Measurements from ENCODE around the gene WAS.

Gene WAS

DNA sequence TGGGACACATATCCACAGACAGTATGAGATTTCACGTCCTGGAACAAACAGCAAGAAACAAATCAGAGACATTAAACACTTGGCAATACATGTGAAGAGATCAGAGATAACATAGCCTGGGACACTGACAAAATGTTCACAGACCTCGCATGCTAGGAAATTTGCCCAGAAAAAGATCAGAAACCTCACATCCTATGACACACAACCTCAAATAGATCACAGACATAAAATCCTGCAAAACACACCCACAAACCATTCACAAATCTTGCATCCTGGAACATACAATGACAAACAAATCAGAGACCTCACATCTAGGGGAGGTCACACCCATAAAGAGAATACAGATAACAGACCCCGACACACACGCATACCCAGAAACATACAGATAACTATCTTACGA lies 31.0 kb downstream of the WAS start:
- POLR2A ChIA-PET: interaction anchor here (2.9 kb wide), 1 partner anchor 22 kb away, joined by 6 read pairs; no protein-coding TSS in a partner anchor
- CTCF ChIA-PET: no interaction called here
- TF ChIP-seq BHLHE40 (IDR thresholded peaks at IDR 0.05; ENCODE audit: borderline replicate concordance) (no peak), ARNT (IDR thresholded peaks at IDR 0.05) (no peak), LEF1 (IDR thresholded peaks at IDR 0.05; ENCODE audit: borderline replicate concordance) (no peak), SUZ12 (IDR thresholded peaks at IDR 0.05) (no peak), ELF4 (IDR thresholded peaks at IDR 0.05) (no peak), CTBP1 (IDR thresholded peaks at IDR 0.05; ENCODE audit: borderline replicate concordance) (no peak), ZNF384 (IDR thresholded peaks at IDR 0.05) (no peak), FOXA1 (IDR thresholded peaks at IDR 0.05) (no peak), NFRKB (IDR thresholded peaks at IDR 0.05) (no peak), FOXM1 (IDR thresholded peaks at IDR 0.05; ENCODE audit: borderline replicate concordance) (no peak), SP1 (IDR thresholded peaks at IDR 0.05) (no peak), L3MBTL2 (conservative IDR thresholded peaks at IDR 0.05) (no peak), HDGF (IDR thresholded peaks at IDR 0.05; ENCODE audit: borderline replicate concordance) (no peak)
- TF ChIP-seq, protein P1, sequence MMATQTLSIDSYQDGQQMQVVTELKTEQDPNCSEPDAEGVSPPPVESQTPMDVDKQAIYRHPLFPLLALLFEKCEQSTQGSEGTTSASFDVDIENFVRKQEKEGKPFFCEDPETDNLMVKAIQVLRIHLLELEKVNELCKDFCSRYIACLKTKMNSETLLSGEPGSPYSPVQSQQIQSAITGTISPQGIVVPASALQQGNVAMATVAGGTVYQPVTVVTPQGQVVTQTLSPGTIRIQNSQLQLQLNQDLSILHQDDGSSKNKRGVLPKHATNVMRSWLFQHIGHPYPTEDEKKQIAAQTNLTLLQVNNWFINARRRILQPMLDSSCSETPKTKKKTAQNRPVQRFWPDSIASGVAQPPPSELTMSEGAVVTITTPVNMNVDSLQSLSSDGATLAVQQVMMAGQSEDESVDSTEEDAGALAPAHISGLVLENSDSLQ (IDR thresholded peaks at IDR 0.05): no peak
- no peak for DNase-seq (ENCODE audit: extremely low spot score)

DNA sequence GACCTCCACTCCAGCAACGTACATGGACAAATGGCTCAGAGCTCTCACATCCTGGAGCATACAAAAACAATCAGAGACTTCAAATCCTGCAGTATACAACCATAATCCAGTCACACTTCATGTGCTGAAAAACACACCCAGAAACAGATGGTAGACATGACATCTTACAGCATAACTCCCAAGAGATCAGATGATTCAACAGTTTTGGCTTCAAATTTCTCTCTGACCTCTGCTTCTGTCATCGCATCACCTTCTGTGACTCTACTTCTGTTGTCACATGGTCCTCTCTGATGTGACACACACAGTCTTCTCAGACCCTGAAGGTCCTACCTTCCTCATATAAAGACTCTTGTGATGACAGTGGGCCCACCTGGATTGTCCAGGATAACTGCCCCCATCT lies 31.5 kb downstream of the WAS start:
- TF ChIP-seq LEF1 (IDR thresholded peaks at IDR 0.05; ENCODE audit: borderline replicate concordance): no peak
- no peak for TF ChIP-seq CTBP1 (IDR thresholded peaks at IDR 0.05; ENCODE audit: borderline replicate concordance)
- no peak for TF ChIP-seq HDGF (IDR thresholded peaks at IDR 0.05; ENCODE audit: borderline replicate concordance)
- TF ChIP-seq ZNF384 (IDR thresholded peaks at IDR 0.05): no peak
- TF ChIP-seq ARNT (IDR thresholded peaks at IDR 0.05): no peak
- TF ChIP-seq ELF4 (IDR thresholded peaks at IDR 0.05): no peak
- TF ChIP-seq FOXM1 (IDR thresholded peaks at IDR 0.05; ENCODE audit: borderline replicate concordance): no peak
- TF ChIP-seq FOXA1 (IDR thresholded peaks at IDR 0.05): no peak
- no peak for TF ChIP-seq NFRKB (IDR thresholded peaks at IDR 0.05)
- no peak for TF ChIP-seq SUZ12 (IDR thresholded peaks at IDR 0.05)
- no peak for TF ChIP-seq BHLHE40 (IDR thresholded peaks at IDR 0.05; ENCODE audit: borderline replicate concordance)
- TF ChIP-seq L3MBTL2 (conservative IDR thresholded peaks at IDR 0.05): no peak
- TF ChIP-seq, protein P1 (IDR thresholded peaks at IDR 0.05): no peak
- no peak for DNase-seq (ENCODE audit: extremely low spot score)
- POLR2A ChIA-PET: interaction anchor here (2.9 kb wide), 1 partner anchor 22 kb away, joined by 6 read pairs; no protein-coding TSS in a partner anchor
- CTCF ChIA-PET: no interaction called here

DNA sequence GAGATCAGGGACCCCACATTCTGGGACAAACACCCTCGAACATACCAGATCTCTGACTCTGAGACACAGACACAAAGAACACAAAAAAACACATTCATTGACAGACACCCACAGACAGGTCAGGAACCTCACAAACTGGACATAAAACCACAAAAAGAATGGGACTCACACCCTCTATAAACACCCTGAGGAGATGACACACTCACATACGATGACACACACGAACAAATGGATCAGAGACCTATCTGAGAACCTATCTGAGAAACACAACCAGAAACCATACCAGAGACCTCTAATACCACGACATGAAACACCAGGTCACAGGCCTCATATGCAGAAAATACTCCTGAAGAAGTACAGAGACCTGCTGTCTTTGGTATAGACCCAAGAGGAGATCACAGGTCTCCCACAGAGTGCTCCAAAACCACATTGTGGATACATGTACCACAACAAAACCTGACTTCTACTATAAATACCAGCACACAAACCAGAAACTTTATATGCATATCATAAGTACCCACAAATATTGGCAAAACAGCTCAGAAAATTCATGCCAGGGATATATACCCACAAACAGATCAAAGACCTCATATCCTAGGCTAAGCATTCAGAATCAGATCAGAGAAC lies 32.4 kb downstream of the WAS start:
- CTCF ChIA-PET: no interaction called here
- no peak for TF ChIP-seq SUZ12 (IDR thresholded peaks at IDR 0.05)
- no peak for TF ChIP-seq SP1 (IDR thresholded peaks at IDR 0.05)
- no peak for TF ChIP-seq CTBP1 (IDR thresholded peaks at IDR 0.05; ENCODE audit: borderline replicate concordance)
- TF ChIP-seq TARDBP (IDR thresholded peaks at IDR 0.05): no peak
- no peak for TF ChIP-seq FOXM1 (IDR thresholded peaks at IDR 0.05; ENCODE audit: borderline replicate concordance)
- no peak for TF ChIP-seq FOXK2 (IDR thresholded peaks at IDR 0.05)
- no peak for TF ChIP-seq L3MBTL2 (conservative IDR thresholded peaks at IDR 0.05)
- no peak for TF ChIP-seq FOXA1 (IDR thresholded peaks at IDR 0.05)
- TF ChIP-seq ZNF384 (IDR thresholded peaks at IDR 0.05): no peak
- no peak for TF ChIP-seq HDGF (IDR thresholded peaks at IDR 0.05; ENCODE audit: borderline replicate concordance)
- TF ChIP-seq NFRKB (IDR thresholded peaks at IDR 0.05): no peak
- no peak for TF ChIP-seq BHLHE40 (IDR thresholded peaks at IDR 0.05; ENCODE audit: borderline replicate concordance)
- TF ChIP-seq ARNT (IDR thresholded peaks at IDR 0.05): no peak
- TF ChIP-seq ELF4 (IDR thresholded peaks at IDR 0.05): no peak
- TF ChIP-seq, protein P1 (IDR thresholded peaks at IDR 0.05): no peak
- POLR2A ChIA-PET: no interaction called here
- DNase-seq (ENCODE audit: extremely low spot score): no peak

DNA sequence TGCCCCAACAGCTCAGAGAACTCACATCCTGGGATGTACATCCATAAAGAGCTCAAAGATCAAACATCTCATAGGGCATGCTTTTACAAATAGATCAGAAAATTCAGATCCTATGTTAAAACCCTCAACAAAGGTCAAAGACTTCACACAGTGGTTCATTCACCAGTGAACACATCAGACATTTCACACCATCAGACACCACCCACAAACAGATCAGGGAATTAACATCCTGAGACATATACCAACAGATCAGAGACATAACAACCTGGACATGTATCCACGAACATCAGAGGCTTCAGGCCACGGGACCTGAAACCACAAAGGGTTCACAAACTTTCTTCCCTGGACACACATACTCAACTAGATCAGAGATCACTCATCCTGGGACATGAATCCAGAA lies 36.4 kb downstream of the WAS start:
- ChIA-PET POLR2A (interaction anchor here (1.6 kb wide), 1 partner anchor 17 kb away, joined by 7 read pairs; no protein-coding TSS in a partner anchor), CTCF (no interaction called here)
- no peak for TF ChIP-seq CTBP1 (IDR thresholded peaks at IDR 0.05; ENCODE audit: borderline replicate concordance)
- TF ChIP-seq ARNT (IDR thresholded peaks at IDR 0.05): no peak
- TF ChIP-seq LEF1 (IDR thresholded peaks at IDR 0.05; ENCODE audit: borderline replicate concordance): no peak
- no peak for TF ChIP-seq SUZ12 (IDR thresholded peaks at IDR 0.05)
- TF ChIP-seq BHLHE40 (IDR thresholded peaks at IDR 0.05; ENCODE audit: borderline replicate concordance): no peak
- no peak for TF ChIP-seq SP1 (IDR thresholded peaks at IDR 0.05)
- no peak for TF ChIP-seq ELF4 (IDR thresholded peaks at IDR 0.05)
- no peak for TF ChIP-seq TARDBP (IDR thresholded peaks at IDR 0.05)
- TF ChIP-seq NFRKB (IDR thresholded peaks at IDR 0.05): no peak
- no peak for TF ChIP-seq ZNF384 (IDR thresholded peaks at IDR 0.05)
- TF ChIP-seq HDGF (IDR thresholded peaks at IDR 0.05; ENCODE audit: borderline replicate concordance): no peak
- DNase-seq (ENCODE audit: extremely low spot score): no peak

DNA sequence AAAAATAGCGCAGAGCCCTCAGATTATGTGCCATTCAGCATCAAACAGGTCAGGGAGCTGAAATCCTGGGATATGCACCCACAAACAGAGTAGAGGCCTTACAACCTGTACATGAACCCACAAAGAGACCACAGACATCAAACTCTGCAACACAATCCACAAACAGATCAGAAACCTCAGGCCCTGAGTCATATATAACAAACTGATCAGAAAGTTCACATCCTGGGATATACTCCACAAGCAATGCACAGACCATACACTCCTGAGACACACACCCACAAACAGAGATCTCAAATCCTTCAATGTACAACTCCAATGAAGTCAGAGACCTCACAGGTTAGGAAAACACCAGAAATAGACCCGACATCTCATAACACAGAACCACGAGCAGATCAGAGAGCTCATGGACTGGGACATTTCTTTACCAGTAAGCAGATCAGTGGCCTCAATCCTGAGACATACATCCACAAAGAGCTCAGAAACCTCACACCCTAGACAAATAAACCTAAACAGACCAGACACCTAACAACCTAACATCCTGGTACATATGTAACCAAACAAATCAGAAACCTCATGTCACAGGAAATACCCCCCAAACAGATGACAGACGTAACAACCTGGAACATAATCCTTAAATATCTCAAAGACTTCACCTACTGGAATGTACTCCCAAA lies 37.1 kb downstream of the WAS start:
- POLR2A ChIA-PET: no interaction called here
- DNase-seq (ENCODE audit: extremely low spot score): no peak
- TF ChIP-seq BHLHE40 (IDR thresholded peaks at IDR 0.05; ENCODE audit: borderline replicate concordance): no peak
- TF ChIP-seq CTBP1 (IDR thresholded peaks at IDR 0.05; ENCODE audit: borderline replicate concordance): no peak
- TF ChIP-seq SP1 (IDR thresholded peaks at IDR 0.05): no peak
- TF ChIP-seq SUZ12 (IDR thresholded peaks at IDR 0.05): no peak
- TF ChIP-seq L3MBTL2 (conservative IDR thresholded peaks at IDR 0.05): no peak
- no peak for TF ChIP-seq LEF1 (IDR thresholded peaks at IDR 0.05; ENCODE audit: borderline replicate concordance)
- CTCF ChIA-PET: no interaction called here
